NCI-H2081 (cell line): ENCODE measurements around the gene DARS2.
"Not testable (repeated sequence)": the region's sequence is repeated elsewhere in the genome, so short reads cannot be mapped to it uniquely, and the experiment has no call there.

ENCODE experiments used
- DNase-seq, 2 experiments: peaks; one replicate each; lab custom pipeline; 2025; lab: John Stamatoyannopoulos, UW

DARS2 gene

DNA sequence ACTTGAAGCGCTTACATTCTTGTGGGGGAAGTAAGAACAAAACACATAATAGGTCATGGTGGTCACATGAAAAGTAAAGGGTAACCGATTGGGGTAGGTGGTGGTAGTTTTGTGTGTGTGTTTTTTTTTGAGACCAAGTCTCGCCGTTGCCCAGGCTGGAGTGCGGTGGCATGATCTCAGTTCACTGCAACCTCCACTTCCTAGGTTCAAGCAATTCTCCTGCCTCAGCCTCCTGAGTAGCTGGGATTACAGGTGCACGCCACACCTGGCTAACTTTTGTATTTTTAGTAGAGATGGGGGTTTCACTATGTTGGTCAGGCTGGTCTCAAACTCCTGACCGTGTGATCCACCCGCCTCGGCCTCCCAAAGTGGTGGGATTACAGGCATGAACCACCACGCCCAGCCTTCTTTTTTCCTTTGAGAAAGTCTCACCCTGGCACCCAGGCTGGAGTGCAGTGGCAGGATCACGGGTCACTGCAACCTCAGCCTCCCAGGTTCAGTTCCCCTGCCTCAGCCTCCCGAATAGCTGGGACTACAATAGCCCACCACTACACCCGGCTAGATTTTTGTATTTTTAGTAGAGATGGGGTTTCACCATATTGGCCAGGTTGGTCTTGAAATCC is 37.8 kb downstream of the DARS2 start:
- not testable (repeated sequence) for DNase-seq

- no peak for DNase-seq
Observed at GRCh38 chr1:173862769-173863223, 38.3 kb downstream of the DARS2 start.

DNA sequence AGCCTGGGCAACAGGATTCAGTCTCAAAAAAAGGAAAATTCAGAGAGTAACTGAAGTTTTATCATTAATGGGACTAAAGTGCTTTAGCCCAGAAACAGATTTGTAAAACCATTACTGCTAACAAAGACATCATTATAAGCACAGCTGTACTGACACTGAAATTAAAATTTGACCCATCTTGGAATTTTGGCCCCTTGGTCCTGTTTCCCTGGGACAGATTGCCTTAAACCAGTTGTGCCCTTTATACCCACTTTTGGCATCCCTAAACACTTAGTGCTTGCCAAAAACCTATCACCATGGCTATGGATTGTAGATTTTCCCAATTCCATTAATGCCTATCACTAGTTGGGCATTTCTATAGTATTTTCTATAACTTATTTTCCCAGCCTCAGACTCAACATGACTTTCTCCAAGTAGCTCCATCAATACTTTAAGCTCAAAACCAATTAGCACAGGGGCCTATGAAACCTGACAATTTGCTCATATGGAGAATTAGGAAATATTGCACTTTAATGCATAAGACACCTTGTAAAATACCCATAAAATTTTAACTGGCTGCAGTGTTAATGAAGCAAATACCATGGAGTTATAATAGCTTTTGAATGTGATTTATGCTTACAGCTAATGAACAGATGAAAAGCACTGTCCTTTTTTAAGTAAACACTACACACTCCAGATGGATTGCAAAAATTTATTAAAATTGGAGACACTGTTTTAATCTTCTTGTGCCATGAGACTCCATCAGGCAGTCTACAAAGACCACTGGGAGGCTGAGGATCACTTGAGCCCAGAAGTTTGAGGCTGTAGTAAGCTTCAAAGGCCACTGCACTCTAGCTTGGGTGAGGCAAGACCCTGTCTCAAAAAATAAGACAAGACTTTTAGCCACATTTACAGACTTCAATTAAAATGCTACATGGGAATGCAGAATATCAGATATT is 39.0 kb downstream of the DARS2 start:
- DNase-seq: no peak

DNA sequence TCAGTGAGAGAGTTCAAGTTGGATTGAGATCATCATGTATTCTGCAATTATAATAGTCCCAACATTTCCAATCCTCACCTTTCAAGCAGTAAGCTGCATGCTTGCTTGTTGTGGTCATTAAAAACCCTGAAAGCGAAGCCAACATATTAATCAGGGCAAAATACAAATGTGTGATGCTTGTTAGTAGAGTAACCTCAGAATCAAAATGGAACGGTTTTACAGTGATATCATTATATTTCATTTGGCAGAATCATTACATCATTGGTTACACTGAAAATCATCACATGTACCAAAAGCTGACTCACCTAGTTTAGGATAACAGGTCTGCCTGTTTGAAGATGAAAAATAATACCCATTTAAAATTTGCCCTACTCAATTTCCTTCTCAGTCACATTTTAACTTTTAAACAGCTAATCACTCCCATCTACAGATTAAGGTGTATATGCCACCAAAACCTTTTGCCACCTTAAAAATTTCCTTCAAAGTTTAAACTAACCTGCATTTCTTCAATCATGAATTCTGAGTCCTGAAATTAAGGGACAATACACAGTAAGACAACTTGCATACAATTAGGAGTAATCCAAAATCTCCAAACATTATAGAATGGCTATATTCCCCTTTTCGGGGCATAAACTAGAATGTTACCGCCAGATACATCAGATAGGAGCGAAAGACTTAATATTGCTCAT is 39.9 kb downstream of the DARS2 start:
- no peak for DNase-seq

DNA sequence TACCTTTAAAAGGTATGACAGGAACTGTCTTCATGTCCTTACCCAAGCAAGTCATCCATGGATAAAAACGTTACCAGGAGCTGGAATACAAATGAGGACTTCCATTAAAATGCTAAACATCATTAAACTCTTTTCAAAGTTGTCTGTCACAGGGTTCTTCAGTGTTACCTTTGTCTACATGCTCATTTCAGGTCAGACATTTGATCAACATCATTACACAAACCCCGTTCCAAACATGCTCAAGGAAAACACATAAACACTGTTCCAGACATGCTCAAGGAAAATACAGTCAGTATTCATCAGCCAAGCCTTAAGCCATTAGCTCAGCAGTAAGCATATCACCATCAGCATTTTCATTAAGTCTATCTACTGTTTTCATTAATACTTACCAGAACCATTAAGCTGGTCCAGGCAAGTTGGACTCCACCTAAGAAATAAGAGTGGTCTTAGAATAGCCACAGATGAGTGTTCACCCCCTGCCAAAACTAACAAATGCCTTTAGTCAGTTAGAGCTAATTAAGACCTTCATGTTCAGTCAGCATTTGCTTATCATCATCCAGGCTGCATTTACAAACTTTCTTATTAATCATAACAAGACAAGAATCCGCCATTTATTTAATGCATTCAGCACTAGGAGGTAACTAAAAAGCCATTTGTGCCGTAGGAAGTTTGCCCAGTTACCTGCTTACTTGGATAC is 41.1 kb downstream of the DARS2 start:
- no peak for DNase-seq

DNA sequence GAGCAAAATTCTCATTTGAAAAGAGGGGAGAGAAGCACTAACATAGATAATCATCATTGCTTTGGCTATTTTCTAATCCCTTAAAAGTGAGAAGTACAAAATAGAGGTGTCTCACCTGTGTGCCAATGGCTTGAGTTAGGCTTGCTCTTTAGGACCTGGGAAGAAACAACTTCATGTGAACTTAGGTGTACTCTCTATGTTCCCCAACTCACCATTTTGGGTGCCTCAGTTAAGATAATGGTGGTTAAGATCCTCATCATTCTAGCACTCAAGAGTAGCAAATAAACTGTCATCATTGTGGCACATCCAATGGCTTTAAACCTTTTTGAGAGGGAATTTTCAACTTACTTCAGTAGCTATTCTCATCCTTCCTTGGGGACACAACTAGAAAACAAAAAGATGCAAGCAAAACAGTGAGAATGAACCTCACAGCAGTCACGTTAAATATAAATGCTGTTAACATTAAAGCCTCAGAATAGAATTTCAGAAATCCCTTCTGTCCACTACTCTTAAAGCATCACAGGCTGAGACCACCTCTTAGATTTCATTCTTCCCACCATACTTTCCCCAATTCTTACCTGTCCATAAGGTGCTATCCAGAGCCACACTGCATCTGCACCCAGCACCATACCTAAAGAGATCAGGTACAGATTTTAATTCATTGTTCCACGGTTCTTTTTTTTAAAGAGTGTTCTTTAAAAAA is 42.1 kb downstream of the DARS2 start:
- DNase-seq: no peak

DNA sequence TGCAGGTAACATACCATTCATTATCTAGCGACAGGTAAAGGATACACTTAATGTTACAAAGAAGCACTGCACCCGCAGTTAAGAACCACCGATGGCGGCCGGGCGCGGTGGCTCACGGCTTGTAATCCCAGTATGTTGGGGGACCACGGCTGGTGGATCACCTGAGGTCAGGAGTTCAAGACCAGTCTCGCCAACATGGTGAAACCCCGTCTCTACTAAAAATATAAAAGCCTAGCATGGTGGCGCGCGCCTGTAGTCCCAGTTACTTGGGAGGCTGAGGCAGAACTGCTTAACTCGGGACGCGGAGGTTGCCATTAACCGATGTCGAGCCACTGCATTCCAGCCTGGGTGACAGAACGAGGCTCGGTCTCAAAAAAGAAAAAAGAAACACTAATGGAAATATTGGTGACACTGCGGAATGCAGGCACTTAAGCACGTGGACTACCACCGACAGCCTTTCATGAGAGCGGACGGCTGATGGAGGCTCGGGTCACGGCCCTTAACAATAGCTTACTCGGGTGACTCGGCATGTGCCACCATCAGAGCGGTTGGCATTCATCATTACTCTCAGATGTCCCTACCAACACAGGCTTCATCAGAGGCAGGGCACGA is 42.8 kb downstream of the DARS2 start:
- DNase-seq: no peak

DNA sequence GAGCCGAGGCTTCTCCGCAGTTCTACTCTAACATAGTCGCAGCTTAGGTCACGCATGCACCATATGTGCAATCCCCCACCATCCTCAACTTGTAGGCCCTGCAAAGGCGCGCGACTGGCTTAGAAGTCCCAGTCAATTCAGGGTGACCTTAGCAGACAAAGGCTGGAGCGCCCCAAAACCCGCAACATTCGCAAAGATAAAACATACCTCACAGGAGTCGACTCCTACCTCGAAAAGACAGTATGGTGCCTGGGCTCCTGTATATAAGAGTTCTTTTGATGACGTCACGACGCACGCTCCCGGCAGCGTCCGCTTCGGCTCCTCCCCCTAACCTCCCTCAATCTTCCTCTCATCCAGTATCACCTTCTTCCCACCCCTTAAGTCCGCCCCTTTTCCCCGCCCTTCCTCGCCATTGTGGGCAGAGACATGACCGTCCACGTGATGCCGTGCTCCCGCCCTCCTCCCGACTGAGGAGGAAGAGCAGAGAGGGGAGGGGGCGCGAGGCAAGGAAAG is 43.3 kb downstream of the DARS2 start, which contains the start of gene GAS5:
TSS of gene GAS5 (minus strand) at position 237 of the 513 bp plus-strand sequence.
- DNase-seq: peak; percentile 99 to 100

GRCh38 chr1:173868266-173869020 is 44.0 kb downstream of the DARS2 start, which contains the start of gene ZBTB37:
TSS of gene ZBTB37 (plus strand) at chr1:173868380. CDS start at chr1:173870226, 1,846 bp downstream.
- DNase-seq: peak; percentile 84 to 91

DNA sequence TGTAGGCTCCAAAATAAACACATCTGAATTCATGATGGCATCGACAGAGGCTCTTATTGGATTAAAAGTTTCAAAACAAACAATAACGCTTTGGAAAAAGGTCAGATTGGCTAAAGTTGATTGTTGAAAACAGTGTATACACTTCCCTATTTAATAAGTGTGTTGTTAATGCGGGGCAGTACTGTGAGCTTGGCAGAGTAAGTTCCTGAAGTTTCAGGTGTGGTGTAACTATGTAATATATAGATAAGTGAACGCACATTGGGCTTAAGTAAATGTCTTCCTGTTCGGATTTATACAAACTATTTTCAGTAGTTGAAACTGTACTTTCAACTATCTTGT is 44.5 kb downstream of the DARS2 start:
- no peak for DNase-seq

GRCh38 chr1:173870252-173871075 is 46.0 kb downstream of the DARS2 start:
- DNase-seq: peak; percentile 18 to 73

GRCh38 chr1:173871091-173871490 is 46.6 kb downstream of the DARS2 start:
- no peak for DNase-seq

- DNase-seq: no peak
Observed at GRCh38 chr1:173871500-173871899, 47.0 kb downstream of the DARS2 start.

DNA sequence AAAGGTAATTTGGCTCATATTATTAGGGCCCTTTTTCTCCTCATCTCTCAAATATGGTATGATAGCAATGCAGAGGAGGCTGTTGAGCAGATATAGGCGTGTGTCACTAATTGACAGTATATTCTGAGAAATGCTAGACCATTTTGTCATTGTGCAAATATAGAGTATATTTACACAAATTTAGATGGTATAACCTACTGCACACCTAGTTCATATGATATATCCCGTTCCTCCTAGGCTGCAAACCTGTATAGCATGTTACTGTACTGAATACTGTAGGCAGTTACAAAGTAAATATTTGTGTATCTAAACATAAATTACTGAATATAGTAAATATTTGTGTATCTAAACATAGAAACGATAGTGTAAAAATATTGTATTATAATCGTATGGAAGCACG is 52.3 kb downstream of the DARS2 start:
- no peak for DNase-seq

- no peak for DNase-seq
Observed at GRCh38 chr1:173878251-173878650, 53.8 kb downstream of the DARS2 start.

DNA sequence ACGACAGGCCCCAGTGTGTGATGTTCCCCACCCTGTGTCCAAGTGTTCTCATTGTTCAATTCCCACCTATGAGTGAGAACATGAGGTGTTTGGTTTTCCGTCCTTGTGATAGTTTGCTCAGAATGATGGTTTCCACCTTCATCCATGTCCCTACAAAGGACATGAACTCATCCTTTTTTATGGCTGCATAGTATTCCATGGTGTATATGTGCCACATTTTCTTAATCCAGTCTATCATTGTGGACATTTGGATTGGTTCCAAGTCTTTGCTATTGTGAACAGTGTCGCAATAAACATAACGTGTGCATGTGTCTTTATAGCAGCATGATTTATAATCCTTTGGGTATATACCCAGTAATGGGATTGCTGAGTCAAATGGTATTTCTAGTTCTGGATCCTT is 56.6 kb downstream of the DARS2 start:
- DNase-seq: not testable (repeated sequence)

GRCh38 chr1:173884701-173885100 is 60.2 kb downstream of the DARS2 start:
- DNase-seq: no peak

GRCh38 chr1:173886746-173887611 is 62.5 kb downstream of the DARS2 start:
- no peak for DNase-seq
